DOHH2 (cell line): Measurements from ENCODE around the gene ITPR1.

ENCODE experiments used
- H3F3A ChIP-seq: fragments of 200-600 bp; sonication (generic), shearing (Covaris generic); 2 replicates; pipeline ENCODE4 v1.6.0; 2016; ENCODE audit warnings: antibody characterized with exemption, mild to moderate bottlenecking; ENCODE audit not compliant: control insufficient read depth, insufficient read depth
- H3K27ac ChIP-seq: fragments of 200-600 bp; sonication (generic); 2 replicates; pipeline ENCODE4 v1.5.1; 2014; ENCODE audit warnings: low read depth, mild to moderate bottlenecking, low read length, moderate library complexity
- H3K27me3 ChIP-seq: fragments of 200-600 bp; sonication (generic); 2 replicates; pipeline ENCODE4 v1.6.1; 2014; ENCODE audit warnings: mild to moderate bottlenecking, low read length, mixed read lengths; ENCODE audit not compliant: control insufficient read depth
- H3K36me3 ChIP-seq: fragments of 200-600 bp; sonication (generic); 2 replicates; pipeline ENCODE4 v1.6.1; 2014; ENCODE audit warnings: mild to moderate bottlenecking, low read length, moderate library complexity, mixed read lengths; ENCODE audit not compliant: control insufficient read depth
- H3K4me1 ChIP-seq: fragments of 200-600 bp; sonication (generic); 2 replicates; pipeline ENCODE4 v1.6.1; 2014; ENCODE audit warnings: mild to moderate bottlenecking, low read length, mixed read lengths; ENCODE audit not compliant: control insufficient read depth
- H3K4me2 ChIP-seq: fragments of 200-600 bp; sonication (generic); 2 replicates; pipeline ENCODE4 v1.6.0; 2014; ENCODE audit warnings: mild to moderate bottlenecking, low read length, moderate library complexity
- H3K4me3 ChIP-seq: fragments of 200-600 bp; sonication (generic); 2 replicates; pipeline ENCODE4 v1.5.1; 2014; ENCODE audit warnings: mild to moderate bottlenecking, low read length, mixed read lengths
- H3K79me2 ChIP-seq: fragments of 200-600 bp; sonication (generic); 2 replicates; pipeline ENCODE4 v1.6.1; 2014; ENCODE audit warnings: mild to moderate bottlenecking, low read length, mixed read lengths; ENCODE audit not compliant: control insufficient read depth
- H3K9me2 ChIP-seq: fragments of 200-600 bp; sonication (generic); replicated peaks from 2 replicates; pipeline ENCODE4 v1.6.1; 2014; ENCODE audit warnings: mild to moderate bottlenecking, low read length, mixed read lengths; ENCODE audit not compliant: control insufficient read depth
- H3K9me3 ChIP-seq: fragments of 200-600 bp; sonication (generic); 2 replicates; pipeline ENCODE4 v1.6.1; 2014; ENCODE audit warnings: antibody characterized with exemption, low read length, mixed read lengths; ENCODE audit not compliant: control insufficient read depth, insufficient read depth
- H4K20me1 ChIP-seq: fragments of 200-600 bp; sonication (generic); 2 replicates; pipeline ENCODE4 v1.6.0; 2014; ENCODE audit warnings: low read depth, mild to moderate bottlenecking, antibody characterized with exemption, low read length, moderate library complexity; ENCODE audit not compliant: control insufficient read depth, insufficient read depth
- EZH2phosphoT487 ChIP-seq: fragments of 200-600 bp; sonication (generic); IDR thresholded peaks from 2 replicates; pipeline ENCODE4 v1.6.1; 2017; ENCODE audit warnings: borderline replicate concordance, mild to moderate bottlenecking, antibody characterized with exemption, low read length, moderate library complexity, mixed read lengths
- TF ChIP-seq, protein P1 (sequence below): fragments of 200-600 bp; sonication (generic); IDR thresholded peaks from one replicate; pipeline ENCODE4 v1.5.1; 2014; ENCODE audit warnings: antibody characterized with exemption, mild to moderate bottlenecking, low read depth, low read length; ENCODE audit not compliant: poor library complexity, severe bottlenecking

Gene ITPR1

DNA sequence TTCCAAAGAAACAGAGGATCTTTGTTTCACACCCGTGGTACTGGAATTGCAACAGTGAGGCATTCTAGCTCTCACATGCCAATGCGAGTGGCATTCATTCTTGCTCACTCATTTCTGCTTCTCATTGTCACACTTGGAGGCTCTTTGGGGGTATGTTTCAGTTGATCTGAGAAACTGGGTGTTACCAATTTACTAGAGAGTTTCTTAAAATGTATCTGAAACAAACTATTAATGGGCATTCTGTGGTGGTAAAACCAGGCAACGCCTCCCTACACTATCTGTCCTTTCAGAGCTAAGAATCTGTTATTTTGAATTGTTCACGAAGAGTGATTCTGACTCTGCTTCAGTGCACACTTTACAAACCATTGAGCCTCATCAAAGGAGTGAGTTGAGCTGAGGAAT, 345.5 kb downstream of the ITPR1 start:
- Histone ChIP-seq H3K27me3 (no peaks in the 10 kb centered on the region), H3K4me3 (no peak overlapping the region), H3F3A (no peaks in the 10 kb centered on the region), H3K4me1 (no peaks in the 10 kb centered on the region), H3K36me3 (peaks cover 7% of the 10 kb centered on the region; the same call in 1 of the 2 replicates), H4K20me1 (no peaks in the 10 kb centered on the region), H3K9me3 (no peaks in the 10 kb centered on the region), H3K9me2 (no peaks in the 10 kb centered on the region), H3K27ac (no peak overlapping the region), H3K4me2 (no peak overlapping the region), H3K79me2 (no peaks in the 10 kb centered on the region)
- no peak for TF ChIP-seq EZH2phosphoT487
- TF ChIP-seq, protein P1, sequence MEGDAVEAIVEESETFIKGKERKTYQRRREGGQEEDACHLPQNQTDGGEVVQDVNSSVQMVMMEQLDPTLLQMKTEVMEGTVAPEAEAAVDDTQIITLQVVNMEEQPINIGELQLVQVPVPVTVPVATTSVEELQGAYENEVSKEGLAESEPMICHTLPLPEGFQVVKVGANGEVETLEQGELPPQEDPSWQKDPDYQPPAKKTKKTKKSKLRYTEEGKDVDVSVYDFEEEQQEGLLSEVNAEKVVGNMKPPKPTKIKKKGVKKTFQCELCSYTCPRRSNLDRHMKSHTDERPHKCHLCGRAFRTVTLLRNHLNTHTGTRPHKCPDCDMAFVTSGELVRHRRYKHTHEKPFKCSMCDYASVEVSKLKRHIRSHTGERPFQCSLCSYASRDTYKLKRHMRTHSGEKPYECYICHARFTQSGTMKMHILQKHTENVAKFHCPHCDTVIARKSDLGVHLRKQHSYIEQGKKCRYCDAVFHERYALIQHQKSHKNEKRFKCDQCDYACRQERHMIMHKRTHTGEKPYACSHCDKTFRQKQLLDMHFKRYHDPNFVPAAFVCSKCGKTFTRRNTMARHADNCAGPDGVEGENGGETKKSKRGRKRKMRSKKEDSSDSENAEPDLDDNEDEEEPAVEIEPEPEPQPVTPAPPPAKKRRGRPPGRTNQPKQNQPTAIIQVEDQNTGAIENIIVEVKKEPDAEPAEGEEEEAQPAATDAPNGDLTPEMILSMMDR: no peak

DNA sequence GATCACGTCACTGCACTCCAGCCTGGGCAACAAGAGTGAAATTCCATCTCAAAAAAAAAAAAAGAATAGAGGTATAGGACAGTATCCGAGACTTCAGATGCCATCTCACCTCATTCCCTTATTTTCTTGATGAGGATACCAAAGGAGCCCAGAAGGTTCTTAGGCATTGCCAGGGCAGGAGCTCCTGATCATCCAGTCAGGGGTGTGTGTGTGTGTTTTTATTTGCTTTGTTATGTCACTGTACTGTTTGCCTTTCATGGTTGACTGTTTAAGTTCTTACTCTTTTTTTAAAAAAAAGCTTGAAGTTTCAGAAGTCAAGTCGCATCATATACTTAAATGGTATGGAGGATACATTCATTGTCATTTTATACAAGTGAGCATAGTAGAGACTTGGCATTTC, 346.1 kb downstream of the ITPR1 start:
- Histone ChIP-seq H3K27ac (no peak overlapping the region), H3K27me3 (no peaks in the 10 kb centered on the region)

DNA sequence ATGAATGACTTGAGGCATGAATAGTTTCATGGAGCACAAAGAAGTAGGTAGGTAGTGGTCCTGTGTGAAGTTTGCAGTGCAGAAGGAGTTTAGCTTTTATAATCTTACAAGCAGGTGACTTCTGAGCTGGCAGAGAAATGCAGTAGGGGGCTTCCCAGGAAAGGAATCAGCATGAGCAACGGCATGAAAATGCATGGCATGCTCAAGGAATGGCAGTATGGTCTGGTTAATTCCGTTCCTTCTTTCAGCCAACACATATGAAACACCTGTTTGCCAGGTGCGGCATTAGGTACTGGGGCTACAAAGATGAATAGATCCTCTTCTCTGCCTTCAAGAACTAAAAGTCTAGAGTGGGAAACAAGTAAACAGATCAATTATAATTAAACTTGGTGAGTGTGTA, 348.1 kb downstream of the ITPR1 start:
- Histone ChIP-seq H3K9me2 (no peaks in the 10 kb centered on the region), H3K27me3 (no peaks in the 10 kb centered on the region), H4K20me1 (no peaks in the 10 kb centered on the region), H3K4me3 (no peak overlapping the region), H3K4me2 (no peak overlapping the region), H3F3A (no peaks in the 10 kb centered on the region), H3K9me3 (no peaks in the 10 kb centered on the region), H3K79me2 (no peaks in the 10 kb centered on the region), H3K36me3 (peaks cover 7% of the 10 kb centered on the region; the same call in 1 of the 2 replicates), H3K4me1 (peaks cover 2% of the 10 kb centered on the region; the same call in 1 of the 2 replicates), H3K27ac (no peak overlapping the region)
- TF ChIP-seq, protein P1: no peak
- TF ChIP-seq EZH2phosphoT487: no peak

More for the DNA sequence above, 346.1 kb downstream of the ITPR1 start:
- H3K4me1 ChIP-seq: no peaks in the 10 kb centered on the region
- no peak overlapping the region for H3K4me3 ChIP-seq
- H3K4me2 ChIP-seq: no peak overlapping the region
- no peaks in the 10 kb centered on the region for H3F3A ChIP-seq
- no peaks in the 10 kb centered on the region for H4K20me1 ChIP-seq
- peaks cover 7% of the 10 kb centered on the region; the same call in 1 of the 2 replicates for H3K36me3 ChIP-seq
- H3K9me3 ChIP-seq: no peaks in the 10 kb centered on the region
- no peaks in the 10 kb centered on the region for H3K79me2 ChIP-seq
- H3K9me2 ChIP-seq: no peaks in the 10 kb centered on the region
- TF ChIP-seq EZH2phosphoT487: no peak
- TF ChIP-seq, protein P1: no peak
